Measurements from ENCODE around the gene ALG14. TPM values are rescaled to one million over a fixed set of nuclear protein-coding genes. Genes with fewer than 3 reads are reported as not detected.
A peak's percentile ranks its signal among the peaks of the same experiment; 100 is the strongest.

Gene ALG14
- total and polyA plus RNA-seq, 8 donors = 1.1 to 6.2 (median 5.6) TPM

DNA sequence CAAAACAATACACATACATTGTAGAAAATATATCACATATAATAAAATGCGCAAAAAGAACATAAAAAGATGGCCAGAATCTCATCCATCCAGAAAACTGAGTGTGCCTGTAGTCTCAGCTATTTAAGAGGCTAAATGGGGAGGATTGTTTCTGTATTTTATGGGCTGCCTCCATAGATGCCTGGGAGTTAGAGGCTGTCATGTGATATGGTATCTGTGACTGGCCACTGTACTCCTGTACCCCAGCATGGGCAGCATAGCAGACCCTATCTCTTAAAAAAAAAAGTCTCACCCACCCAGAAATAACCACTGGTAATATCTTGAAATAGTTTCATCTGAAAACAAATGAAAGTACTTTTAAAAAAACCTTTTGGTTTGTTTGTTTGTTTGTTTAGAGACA, 40.9 kb upstream of the ALG14 start:
- Histone ChIP-seq H3K4me3 (no peak overlapping the region), H3K27me3 (no peaks in the 10 kb centered on the region), H3K36me3 (no peaks in the 10 kb centered on the region), H3K9me3 (no peaks in the 10 kb centered on the region), H3K27ac (no peak overlapping the region), H3K4me1 (peaks cover 0 to 8% (median 8%) of the 10 kb centered on the region in 3 donors)
- FAIRE-seq (no peak), ATAC-seq (no peak), DNase-seq (no peak)
- TF ChIP-seq, protein P1, sequence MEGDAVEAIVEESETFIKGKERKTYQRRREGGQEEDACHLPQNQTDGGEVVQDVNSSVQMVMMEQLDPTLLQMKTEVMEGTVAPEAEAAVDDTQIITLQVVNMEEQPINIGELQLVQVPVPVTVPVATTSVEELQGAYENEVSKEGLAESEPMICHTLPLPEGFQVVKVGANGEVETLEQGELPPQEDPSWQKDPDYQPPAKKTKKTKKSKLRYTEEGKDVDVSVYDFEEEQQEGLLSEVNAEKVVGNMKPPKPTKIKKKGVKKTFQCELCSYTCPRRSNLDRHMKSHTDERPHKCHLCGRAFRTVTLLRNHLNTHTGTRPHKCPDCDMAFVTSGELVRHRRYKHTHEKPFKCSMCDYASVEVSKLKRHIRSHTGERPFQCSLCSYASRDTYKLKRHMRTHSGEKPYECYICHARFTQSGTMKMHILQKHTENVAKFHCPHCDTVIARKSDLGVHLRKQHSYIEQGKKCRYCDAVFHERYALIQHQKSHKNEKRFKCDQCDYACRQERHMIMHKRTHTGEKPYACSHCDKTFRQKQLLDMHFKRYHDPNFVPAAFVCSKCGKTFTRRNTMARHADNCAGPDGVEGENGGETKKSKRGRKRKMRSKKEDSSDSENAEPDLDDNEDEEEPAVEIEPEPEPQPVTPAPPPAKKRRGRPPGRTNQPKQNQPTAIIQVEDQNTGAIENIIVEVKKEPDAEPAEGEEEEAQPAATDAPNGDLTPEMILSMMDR (IDR thresholded peaks at IDR 0.05) = no peak
- intact Hi-C loops (cut with DNase I) = loop anchor here in 1 of 3 donors (10.0 kb wide), 1 partner anchor 121 kb away; the partner anchor contains the start of gene RWDD3
- WGBS, 2 donors = 89 to 97% methylated on average over 1 of the region's 1 CpG

DNA sequence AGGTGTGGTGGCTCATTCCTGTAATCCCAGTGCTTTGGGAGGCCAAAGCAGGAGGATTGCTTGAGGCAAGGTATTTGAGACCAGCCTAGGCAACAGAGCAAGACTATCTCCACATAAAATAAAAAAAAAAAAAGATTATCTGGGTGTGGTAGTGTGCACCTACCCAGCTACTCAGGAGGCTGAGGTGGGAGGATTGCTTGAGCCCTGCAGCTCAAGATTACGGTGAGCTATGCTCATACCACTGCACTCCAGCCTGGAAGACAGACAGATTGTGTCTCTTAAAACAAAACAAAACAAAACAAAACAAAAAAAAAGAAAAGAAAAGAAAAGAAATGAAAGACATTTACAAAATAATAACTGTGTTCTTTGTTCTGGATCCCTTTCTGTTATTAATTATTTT, 38.3 kb upstream of the ALG14 start:
- no peak overlapping the region for H3K27ac ChIP-seq
- intact Hi-C loops (cut with DNase I) = loop anchor here in 1 of 3 donors (10.0 kb wide), 1 partner anchor 124 kb away; the partner anchor contains the start of gene RWDD3
- TF ChIP-seq, protein P1 (IDR thresholded peaks at IDR 0.05) = no peak
- FAIRE-seq = peak; percentile 13
- H3K4me1 ChIP-seq = peaks cover 0 to 1% (median 0%) of the 10 kb centered on the region in 3 donors
- H3K36me3 ChIP-seq = no peaks in the 10 kb centered on the region
- DNase-seq = no peak
- H3K9me3 ChIP-seq = no peaks in the 10 kb centered on the region
- WGBS, 2 donors = 87 to 100% methylated on average over 1 of the region's 1 CpG
- no peak overlapping the region for H3K4me3 ChIP-seq
- no peak for ATAC-seq
- no peaks in the 10 kb centered on the region for H3K27me3 ChIP-seq

DNA sequence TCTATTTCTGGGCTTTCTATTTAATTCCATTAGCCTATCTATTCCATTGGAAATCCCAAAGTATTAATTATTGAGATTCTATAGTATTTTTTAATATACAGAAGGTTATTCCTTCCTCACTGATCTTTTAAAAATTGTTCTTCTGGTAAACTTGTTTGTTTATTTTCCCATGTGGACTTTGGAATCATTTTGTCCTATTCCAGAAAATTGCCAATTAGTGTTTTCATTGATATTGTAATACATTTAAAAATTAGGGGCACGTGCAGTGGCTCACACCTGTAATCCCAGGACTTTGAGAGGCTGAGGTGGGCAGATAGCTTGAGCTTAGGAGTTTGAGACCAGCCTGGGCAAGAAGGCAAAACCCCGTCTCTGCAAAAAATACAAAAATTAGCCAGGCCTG, 36.0 kb upstream of the ALG14 start:
- Histone ChIP-seq H3K4me1 (no peaks in the 10 kb centered on the region), H3K27me3 (no peaks in the 10 kb centered on the region), H3K27ac (no peak overlapping the region), H3K36me3 (no peaks in the 10 kb centered on the region), H3K9me3 (no peaks in the 10 kb centered on the region), H3K4me3 (no peak overlapping the region)
- DNase-seq (no peak), ATAC-seq (no peak), FAIRE-seq (no peak)
- intact Hi-C loops (cut with DNase I) = no loop called here
- WGBS, 2 donors = 88 to 93% methylated on average over 2 of the region's 2 CpGs
- TF ChIP-seq, protein P1 (IDR thresholded peaks at IDR 0.05) = no peak

- Histone ChIP-seq H3K4me1 (no peaks in the 10 kb centered on the region), H3K9me3 (no peaks in the 10 kb centered on the region), H3K27me3 (no peaks in the 10 kb centered on the region), H3K36me3 (no peaks in the 10 kb centered on the region), H3K4me3 (no peak overlapping the region), H3K27ac (no peak overlapping the region)
- FAIRE-seq (no peak), DNase-seq (no peak), ATAC-seq (no peak)
- 83% methylated on average over 4 of the region's 4 CpGs for WGBS, 2 donors
- TF ChIP-seq, protein P1 (IDR thresholded peaks at IDR 0.05) = no peak
- intact Hi-C loops (cut with DNase I) = no loop called here
Measured at GRCh38 chr1:95098196-95098595, 25.4 kb upstream of the ALG14 start.

DNA sequence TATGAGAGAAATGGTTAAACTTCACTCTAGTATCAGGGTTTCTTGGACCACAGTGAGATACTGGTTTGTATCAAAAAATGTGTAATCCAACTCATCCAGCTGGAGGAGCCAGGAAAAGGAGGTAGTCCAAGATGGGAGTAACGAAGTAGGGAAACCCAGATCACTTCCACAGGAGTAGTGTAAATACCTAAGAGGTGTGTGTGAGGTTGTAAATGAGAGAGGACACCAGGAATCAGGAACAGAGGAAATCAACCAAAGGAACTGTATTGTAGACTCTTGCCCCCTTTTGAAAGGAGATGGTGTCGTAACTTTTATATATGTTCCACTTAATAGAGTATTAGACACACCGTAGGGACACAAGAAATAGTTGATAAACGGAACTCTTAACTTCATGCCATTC, 24.7 kb upstream of the ALG14 start:
- no peaks in the 10 kb centered on the region for H3K36me3 ChIP-seq
- intact Hi-C loops (cut with DNase I) = no loop called here
- FAIRE-seq = no peak
- H3K27me3 ChIP-seq = no peaks in the 10 kb centered on the region
- no peak overlapping the region for H3K4me3 ChIP-seq
- TF ChIP-seq, protein P1 (IDR thresholded peaks at IDR 0.05) = no peak
- H3K27ac ChIP-seq = no peak overlapping the region
- H3K9me3 ChIP-seq = no peaks in the 10 kb centered on the region
- 95 to 98% methylated on average over 4 of the region's 4 CpGs for WGBS, 2 donors
- H3K4me1 ChIP-seq = no peaks in the 10 kb centered on the region
- no peak for DNase-seq
- ATAC-seq = no peak
